HG02798 (cell line): ENCODE measurements around the gene CCDC178.

Experiments used
- ATAC-seq: cut with Tn5 transposase; IDR thresholded peaks from one replicate; pipeline ENCODE4 v1.9.1; 2021; ENCODE audit warnings: mild to moderate bottlenecking; ENCODE audit not compliant: unreplicated experiment, poor library complexity

Gene CCDC178

GRCh38 chr18:32929213-32929612 is 511.3 kb downstream of the CCDC178 start:
- ATAC-seq, result no peak

GRCh38 chr18:32922951-32923430 is 517.5 kb downstream of the CCDC178 start:
- ATAC-seq, result no peak

GRCh38 chr18:32920796-32921787 is 519.4 kb downstream of the CCDC178 start:
- ATAC-seq, result no peak

- ATAC-seq, result peak; percentile 88
Measured at GRCh38 chr18:32919799-32920198, 520.7 kb downstream of the CCDC178 start.

- no peak for ATAC-seq
Measured at GRCh38 chr18:32918692-32919250, 521.8 kb downstream of the CCDC178 start.

- no peak for ATAC-seq
Measured at GRCh38 chr18:32915516-32915915, 525.0 kb downstream of the CCDC178 start.

GRCh38 chr18:32911660-32912284 is 528.7 kb downstream of the CCDC178 start:
- no peak for ATAC-seq

- ATAC-seq, result no peak
Measured at GRCh38 chr18:32910694-32911296, 529.7 kb downstream of the CCDC178 start.

- no peak for ATAC-seq
Measured at GRCh38 chr18:32909798-32910561, 530.5 kb downstream of the CCDC178 start.

GRCh38 chr18:32908424-32908805 is 532.1 kb downstream of the CCDC178 start:
- no peak for ATAC-seq

- ATAC-seq, result no peak
Measured at GRCh38 chr18:32907648-32908423, 532.7 kb downstream of the CCDC178 start.

GRCh38 chr18:32907311-32907585 is 533.3 kb downstream of the CCDC178 start:
- ATAC-seq, result no peak

GRCh38 chr18:32906506-32907310 is 533.8 kb downstream of the CCDC178 start:
- ATAC-seq, result no peak

- ATAC-seq, result no peak
Measured at GRCh38 chr18:32905651-32906050, 534.9 kb downstream of the CCDC178 start.

- no peak for ATAC-seq
Measured at GRCh38 chr18:32902568-32903330, 537.8 kb downstream of the CCDC178 start.

GRCh38 chr18:32899819-32900218 is 540.7 kb downstream of the CCDC178 start:
- no peak for ATAC-seq

GRCh38 chr18:32896776-32897547 is 543.6 kb downstream of the CCDC178 start:
- no peak for ATAC-seq
